Hematopoietic multipotent progenitor cell treated with erythropoietin and hydrocortisone succinate and interleukin-3 and kit ligand, for 8 days (in vitro differentiated cells): Measurements from ENCODE around the gene CD52.
A peak's percentile ranks its signal among the peaks of the same experiment; 100 is the strongest.

Experiments used
- DNase-seq: peaks from one replicate; pipeline ENCODE4 v3.0.0-alpha.2; 2015

CD52 gene

DNA sequence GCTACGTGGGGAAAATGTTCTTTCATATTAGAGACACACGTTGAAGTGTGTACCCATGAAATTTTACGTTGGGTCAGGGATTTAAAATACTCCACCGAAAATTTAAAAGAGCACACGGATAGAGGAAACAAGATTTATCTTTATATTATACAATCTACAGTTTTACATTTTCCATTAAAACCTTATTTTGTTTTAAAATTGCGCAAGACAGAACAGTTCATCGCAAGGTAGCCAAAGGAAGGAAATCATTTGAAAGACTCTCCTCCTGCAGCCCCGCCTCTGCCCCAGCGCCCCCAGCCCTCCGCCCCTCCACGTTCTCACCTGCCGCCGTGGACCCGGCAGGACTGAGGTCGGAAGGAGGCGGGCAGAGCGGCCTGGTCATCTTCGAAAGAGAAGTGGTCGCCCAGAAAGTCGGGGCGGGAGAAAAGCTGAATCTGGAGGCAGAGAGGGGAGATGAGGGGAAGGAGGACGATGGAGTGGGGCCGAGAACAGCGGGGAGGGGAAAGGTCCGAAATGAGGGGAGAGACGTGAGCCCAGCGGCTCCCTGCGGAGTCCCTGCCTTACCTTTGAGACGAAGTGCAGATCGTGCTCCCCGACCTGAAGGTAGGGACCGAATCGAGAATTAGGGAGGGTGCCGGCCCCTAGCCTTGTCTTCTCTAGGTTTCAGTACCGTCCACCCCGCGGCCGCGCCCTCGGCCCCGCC lies 18.2 kb downstream of the CD52 start:
- DNase-seq = no peak

DNA sequence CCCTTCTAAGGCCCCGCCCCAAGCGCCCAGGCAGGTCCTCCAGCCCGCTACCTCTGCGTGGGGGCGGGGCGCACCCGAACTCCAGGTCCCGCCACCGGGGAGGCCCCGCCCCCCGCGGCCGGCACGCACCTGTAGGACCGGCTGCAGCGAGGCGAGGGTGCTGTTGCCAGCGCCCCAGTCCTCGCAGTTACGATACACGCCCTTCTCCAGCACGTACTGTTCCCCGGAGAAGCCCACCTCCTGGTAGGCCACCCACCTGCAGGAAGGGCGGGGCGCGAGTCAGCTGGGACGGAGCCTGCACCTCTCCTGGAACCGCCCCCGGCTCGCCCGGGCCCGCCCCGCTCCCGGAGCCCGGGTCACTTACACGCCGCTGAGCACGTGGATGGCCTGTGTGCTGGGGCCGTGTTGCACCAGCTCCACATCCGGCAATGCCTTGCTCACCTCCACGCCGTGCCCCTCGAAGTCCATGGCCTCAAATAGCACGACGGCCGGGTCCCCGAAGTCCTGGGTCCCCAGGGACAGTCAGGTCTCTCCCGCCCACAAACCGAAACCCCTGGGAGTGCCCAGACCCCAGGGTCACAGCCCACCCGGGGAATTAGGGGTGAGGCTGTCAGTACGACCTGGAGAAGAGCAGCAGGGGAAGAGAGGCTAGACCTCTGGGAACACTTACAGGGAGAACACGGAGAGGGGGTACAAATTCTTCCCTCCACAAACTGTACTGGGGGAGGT lies 18.9 kb downstream of the CD52 start:
- DNase-seq = peak; percentile 65

DNA sequence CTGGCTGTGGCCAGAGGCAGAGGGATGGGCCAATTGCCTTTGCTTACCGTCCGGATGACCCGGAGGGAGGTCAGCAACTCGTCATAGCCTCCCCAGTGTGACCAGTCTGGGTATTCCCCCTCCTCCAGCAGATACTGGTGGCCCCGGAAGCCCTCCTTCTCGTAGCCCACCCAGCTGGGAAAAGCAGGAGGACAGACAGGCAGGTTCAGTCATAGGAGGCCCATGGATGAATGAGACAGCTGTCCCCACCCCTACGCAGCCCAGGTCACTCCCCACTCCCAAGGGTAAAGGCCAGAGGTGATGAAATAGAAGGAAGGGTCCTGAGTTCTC lies 19.4 kb downstream of the CD52 start:
- no peak for DNase-seq

DNA sequence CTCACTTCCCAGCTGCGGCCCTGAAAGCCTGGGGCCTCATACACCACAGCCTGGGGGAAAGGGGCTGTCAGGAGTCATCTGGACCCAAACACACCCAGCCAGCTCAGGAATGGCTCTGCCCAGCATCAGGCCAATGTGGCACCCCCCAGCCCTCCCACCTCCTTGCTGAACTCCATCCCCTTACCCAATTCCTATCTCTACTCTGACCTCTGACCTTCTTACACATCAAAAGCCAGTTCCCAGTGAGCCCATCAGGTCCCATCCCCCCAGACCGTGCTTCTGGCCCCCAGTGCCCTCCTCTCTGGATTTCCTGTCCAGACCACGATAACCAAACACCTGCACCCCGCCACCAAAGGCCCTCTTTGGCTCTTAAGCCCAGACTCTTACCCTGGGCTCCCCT lies 19.9 kb downstream of the CD52 start:
- DNase-seq = no peak

DNA sequence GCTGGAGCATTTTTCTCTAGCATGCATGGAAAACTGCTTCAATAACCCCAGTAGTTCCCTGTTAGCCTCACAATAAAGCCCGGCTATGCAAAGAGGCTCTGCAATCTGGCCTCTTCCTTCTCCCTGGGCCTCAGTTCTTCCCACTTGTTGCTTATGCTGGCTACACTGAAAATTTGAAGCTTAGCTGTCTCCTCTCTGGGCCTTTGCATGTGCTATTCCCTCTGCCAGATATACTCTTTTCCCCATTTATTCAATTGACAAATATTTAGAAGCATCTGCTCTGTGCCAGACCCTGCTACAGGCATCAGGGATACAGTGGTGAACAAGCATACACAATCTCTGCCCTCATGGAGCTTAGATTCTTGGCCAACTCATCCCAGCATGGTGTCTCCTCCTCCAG lies 20.9 kb downstream of the CD52 start:
- DNase-seq = no peak

DNA sequence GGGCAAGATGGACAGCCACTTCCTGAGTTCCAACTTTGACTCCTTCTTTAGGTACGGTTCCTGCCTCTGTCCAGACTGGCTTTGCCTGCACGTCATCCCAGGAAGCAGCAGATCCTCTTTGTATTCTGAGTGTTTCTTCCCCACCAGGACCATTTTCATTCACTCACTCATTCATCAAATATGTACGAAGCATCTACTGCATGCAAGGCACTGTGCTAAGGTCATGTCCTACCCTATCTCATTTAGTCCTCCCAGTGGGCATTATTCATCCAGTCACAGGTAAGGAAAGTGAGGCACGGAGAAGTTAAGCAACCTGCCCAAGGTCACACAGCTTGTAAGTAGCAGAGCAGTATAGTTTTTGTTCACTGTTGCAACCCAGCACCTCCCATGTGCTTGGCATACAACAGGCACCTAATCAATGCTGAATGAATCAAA lies 22.3 kb downstream of the CD52 start:
- DNase-seq = no peak

DNA sequence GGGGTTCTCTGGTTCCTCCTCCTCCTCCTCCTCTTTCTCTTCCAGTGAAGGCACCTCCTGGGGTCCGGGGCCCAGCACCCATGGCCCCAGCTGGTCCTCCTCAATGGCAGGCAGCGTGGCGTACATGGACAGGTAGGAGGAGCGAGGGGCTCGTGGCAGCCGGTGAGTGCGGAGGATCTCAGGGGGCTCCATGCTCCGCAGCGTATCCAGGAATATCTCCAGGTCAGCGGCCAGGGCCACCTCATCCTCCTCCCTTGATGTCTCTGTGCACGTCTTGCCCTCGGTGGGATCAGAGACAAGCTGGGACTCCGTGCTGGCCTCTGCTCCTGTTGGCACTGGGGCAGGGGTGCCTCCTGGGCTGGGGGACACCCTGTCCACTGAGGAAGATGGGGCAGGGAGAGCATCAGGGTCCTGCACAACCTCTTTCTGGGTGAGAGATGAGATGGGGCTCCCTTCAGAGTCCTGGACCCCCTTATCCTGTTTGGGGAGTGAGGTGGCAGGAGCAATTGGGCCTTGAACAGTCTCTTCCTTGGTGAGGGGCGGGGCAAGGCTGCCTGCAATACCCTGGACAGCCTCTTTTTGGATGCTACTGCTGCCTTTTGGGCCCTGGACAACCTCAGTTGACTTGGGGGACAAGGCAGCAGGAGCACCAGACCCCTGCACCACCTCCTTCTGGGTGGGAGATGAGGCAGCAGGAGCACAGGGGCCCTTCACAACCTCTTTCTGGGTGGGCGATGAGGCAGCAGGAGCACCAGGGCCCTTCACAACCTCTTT lies 26.6 kb downstream of the CD52 start:
- DNase-seq = no peak

DNA sequence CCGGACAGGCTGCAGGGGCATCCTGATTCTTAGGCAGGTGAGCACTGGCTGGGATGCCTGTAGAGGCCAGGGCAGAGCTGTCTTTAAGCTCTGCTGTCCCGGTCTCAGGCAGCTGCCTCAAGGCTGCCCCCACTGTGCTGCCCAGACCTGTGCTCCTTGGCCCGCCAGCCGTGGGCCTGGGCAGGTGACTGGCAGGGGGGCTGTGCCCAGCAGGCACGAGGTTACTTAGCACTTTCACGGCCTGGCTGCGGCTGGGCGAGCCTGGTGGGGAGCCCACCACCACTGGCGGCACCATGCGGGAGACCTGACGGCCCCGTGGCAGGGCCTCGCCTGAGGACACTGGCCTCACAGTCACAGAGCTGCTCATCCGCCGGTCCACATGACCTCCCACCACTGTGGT lies 28.0 kb downstream of the CD52 start:
- DNase-seq = no peak

DNA sequence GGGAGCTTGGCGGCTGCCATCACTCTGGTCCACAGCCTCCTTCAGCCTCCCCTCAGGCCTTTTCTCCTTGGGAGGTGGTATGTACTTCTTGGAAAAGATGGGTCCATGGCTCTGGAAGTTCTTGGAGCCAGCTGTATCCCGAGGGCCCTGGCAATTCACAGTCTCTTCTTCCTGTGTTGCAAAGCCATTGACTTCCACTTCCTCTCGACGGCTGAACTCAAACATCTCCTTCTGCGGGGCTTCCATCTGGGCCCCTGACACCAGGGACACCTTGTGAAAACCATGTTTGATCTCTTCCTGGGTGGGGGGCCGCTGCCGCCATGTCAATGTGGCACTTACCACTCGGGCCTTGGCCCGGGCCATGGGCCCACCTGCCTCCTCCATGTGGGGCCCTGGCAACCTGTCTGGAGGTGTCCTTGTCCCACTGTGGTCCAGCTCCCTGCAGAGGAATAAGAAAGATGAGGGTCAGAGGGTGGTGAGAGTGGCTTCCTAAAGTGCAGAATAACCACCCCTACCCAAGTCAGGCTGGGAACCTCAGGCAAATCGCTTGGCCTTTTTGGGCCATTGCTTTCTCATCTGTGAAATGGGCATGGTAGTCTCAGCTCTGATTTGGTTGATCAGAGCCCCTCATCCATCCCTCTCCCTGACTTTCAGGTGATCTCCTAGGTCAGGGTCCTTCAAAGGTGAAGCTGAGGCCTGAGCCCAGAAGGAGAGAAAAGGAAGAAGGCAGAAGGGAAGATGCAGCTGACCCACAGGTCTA lies 28.7 kb downstream of the CD52 start:
- no peak for DNase-seq

DNA sequence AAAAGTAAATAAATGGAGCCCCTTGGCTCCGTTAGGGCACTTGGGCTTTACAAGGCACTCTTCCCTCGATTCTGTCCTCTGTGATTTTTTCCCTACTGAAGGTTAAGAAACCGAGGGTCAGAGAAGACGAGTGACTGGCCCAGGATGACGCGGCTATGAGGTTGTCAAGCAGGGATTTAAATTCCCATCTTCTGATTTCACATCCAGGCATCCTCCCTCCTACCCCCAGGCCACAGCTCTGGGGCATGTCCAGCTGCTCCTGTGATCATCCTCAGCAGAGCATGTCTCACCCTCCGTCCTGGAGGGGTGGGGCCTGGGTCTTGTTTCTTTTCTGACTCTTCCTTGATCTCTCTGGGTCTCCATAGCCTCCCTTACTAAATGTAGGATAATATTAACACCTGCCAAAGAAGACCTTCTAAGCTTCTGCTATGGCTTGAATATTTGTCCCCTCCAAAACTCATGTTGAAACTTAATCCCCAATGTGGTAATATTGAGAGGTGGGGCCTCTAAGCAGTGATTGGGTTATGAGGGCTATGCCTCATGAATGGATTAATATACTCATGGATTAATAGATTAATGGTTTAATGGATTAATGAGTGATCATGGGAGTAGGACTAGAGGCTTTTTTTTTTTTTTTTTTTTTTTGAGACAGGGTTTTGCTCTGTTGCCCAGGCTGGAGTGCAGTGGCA lies 31.6 kb downstream of the CD52 start:
- no peak for DNase-seq

DNA sequence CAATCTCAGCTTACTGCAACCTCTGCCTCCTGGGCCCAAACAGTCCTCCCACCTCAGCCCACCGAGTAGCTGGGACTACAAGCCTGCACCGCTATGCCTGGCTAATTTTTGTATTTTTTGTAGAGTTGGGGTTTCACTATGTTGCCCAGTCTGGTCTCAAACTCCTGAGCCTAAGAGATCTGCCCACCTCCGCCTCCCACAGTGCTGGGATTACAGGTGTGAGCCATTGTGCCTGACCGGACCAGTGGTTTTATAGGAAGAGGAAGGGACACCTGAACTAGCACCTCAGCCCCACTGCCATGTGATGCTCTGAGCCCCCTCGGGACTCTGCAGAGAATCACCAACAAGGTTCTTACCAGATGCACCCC lies 32.1 kb downstream of the CD52 start:
- DNase-seq = no peak

DNA sequence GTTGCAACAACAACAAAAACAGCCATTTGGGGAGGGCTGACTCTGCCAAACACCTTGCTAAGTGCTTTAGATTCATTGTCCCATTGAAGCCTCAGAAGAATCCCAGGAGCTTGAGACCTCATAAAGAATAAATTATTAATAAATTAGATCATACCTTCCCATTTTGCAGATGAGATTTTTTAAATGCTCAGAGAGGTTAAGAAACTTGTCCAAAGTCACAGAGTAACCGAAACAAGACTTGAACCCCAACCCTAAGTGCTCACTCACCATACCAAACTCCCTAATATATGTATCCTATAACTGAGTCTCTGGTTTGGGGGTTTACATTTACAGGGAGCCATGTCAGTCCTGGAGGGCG lies 32.6 kb downstream of the CD52 start:
- DNase-seq = no peak

DNA sequence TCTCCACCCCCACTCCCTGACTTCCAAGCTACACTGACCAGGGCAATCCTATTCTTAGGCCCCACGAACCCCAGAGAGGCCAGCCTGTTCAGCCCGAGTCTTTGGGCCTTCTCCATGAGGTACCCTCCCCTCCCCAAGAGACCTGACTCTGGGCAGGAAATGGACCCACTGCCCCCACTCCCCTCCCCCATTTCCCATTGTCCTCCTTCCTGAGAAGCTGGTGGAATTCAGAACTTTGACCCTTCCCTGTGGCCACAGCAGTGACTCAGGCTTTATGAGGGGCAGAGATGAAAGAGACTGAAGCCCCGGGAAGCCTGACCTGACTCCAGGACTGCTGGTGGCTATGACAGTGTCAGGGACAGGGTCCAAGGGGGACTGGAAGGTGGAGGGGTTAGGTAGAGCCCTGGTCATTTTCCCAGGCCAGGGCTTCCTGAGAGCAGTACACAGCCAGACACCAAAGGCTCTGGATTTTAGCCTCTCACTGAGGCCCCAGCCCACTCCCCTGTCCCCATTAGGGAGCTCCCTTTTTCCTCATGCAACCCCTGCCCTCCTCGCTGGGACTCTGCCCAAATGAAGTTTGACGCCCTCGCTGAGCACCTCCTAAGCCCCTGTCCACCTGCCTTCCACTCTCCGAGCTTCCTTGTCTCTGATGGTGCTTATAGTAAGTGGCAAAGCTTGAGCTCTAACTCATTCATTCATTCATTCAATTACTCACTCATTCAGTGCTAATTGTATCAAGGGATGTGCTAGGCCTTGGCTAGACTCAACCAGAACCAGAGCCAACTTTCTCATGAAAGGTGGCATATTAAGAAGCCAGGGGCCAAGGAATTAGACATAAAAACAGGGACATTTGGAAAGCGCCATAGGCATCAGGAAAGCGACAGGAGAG lies 33.2 kb downstream of the CD52 start:
- DNase-seq = no peak

DNA sequence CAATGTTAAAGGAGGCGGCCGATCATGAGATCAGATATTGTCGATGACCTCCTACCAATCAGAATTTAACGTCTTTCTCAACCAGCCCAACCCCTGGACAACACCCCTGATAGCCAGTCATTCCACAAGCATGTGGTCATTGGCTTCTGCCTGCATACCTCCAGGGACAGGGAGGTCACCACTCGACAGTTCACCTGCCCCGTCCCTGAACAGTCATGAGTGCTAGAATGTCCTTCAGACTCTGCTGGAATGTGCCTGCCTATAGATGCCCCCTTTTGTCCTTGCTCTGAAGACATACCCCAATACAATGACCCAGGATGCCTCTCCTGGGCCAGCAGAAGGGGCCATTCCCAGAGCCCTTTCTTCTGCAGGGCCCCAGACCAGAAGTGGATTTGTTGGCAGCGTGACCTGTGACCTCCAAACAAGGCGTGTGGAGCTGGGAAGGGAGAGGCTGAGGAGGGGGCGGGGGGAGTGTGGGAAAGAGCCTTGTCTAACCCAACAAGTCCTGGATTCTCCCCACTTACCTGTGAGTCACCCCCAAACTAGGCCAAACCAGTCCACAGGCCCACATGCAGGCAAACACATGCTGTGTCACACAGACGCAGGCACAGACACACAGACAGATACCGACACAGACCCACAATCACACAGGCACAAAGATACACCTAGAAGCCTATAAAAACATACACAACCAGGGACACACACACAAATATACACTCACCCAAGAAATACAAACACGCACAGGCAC lies 34.0 kb downstream of the CD52 start:
- DNase-seq = no peak

DNA sequence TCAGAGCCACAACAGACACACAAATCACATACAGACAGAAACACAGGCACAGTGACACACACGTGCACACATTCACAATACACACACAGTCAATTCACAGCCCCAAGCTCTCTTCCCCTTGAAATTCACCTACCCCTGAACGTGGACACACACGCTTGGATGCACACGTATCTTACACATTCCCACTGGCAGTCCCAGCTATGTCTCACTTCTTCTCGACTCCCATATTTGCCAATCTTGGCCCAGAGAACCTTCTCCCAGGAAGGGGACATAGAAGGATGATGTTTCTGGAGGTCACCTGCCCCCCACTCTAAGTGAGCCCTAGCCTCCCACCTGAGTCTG lies 34.6 kb downstream of the CD52 start:
- DNase-seq = no peak

DNA sequence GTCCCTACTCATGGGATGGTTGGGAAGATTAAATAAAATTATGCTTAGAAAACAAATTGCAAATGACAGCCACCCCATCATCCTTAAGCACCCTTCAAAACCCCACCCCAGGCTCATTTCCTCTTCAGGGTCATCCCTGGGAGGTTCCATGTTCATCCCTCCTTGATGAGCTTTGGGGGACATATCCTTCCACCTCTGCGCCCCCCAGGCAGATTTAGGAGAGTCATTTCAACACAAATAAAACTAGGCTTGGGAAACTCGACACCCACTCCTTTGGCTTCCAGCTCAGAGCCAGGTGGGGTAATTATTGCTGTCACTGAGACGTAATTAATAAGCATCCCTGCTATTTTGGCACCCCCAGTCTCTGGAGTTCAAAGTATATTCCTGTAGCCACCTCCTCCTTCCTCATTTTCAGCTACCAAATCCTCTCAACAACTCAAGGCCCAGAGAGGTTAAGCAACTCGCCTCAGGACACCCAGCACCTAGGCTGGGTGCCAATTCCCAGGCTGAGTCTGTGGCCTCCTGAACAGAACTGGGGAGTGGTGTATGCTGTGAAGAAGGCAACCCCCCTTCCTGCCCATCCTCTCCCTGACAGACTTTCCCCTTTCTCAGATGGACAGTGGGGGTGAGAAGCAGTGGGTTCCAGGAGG lies 35.6 kb downstream of the CD52 start:
- no peak for DNase-seq

DNA sequence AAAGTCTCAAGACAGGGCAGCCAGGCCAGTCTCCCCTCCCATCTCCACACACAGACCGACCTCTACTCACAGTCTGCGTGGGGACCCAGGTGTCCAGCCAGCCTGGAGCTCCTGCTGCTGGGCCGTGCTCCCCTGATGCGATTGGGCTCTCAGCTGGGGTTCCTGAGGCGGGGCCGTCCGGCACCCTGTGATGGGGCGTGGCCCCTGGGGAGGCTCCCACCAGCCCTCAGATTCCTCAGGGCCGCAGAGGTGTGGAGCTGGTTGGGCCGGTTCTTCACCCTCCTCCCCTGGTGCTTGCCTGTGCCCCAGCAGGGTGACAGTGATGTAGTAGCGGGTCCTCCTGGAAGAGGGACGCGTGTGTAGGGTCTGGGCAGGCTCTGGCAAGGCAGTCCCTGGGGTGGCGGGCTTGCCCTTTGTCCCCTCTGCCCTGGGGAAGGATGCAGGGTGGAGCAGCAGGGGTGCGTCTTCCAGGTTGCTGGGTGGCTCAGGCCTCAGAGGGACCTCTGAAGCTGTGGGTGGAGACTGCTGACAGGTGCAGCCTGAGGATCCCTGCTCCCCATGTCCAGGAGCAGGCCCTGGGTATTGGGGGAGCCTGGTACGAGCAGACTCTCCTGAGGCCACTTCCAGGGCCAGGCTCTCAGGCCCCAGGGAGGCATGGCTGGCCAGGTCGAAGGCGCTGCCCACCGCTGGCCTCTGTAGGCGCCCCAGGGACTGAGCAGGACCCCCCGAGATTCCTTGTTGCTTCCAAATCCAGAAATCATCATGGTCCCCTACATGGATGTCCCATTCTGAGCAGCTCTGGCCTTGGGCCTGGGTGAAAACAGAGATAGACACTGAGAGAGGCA lies 36.4 kb downstream of the CD52 start, which contains the start of gene CRYBG2:
CRYBG2 (minus strand) TSS at position 155 of the 845 bp plus-strand sequence. CDS start 7,473 bp downstream, outside the sequence.
- DNase-seq = no peak

DNA sequence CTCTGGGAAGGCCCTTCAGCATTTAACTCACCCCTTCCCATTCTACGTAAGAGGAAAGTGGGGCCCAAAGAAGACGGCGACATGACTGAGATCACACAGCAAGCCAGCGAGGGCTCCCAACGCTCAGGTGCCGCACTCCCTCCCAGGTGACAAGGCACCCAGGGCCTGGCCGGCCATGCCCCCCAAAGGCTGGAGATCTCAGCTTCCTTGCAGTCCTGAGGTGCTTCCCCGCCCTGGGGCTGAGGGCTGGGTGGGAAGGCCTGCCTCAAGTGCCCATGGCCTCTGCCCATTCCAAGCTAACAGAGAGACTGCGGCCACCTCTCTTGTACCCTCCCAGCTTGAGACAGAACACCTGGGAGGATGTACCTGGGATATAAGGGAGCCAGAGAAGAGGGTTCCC lies 37.2 kb downstream of the CD52 start:
- no peak for DNase-seq

DNA sequence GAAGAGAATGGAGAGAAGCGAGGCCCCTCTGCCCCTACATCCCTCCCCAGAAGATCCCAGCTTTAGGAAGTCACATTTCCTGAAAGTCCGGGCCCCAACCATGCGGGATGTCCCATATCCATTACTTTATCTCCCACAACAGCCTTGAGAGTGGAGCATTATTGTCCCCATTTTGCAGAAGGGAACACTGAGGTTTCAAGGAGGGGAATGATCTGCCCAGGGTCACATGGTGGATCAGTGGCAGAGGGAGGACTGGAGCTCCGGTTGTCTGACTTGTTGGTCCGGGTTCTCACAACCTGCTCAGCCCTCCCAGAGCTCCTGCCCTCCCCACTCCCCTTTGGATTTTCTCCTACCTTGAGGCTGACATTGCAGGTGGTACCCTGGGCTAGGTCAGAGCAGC lies 38.3 kb downstream of the CD52 start:
- no peak for DNase-seq
